Measurements from ENCODE around the gene MCTP1.

MCTP1 gene

DNA sequence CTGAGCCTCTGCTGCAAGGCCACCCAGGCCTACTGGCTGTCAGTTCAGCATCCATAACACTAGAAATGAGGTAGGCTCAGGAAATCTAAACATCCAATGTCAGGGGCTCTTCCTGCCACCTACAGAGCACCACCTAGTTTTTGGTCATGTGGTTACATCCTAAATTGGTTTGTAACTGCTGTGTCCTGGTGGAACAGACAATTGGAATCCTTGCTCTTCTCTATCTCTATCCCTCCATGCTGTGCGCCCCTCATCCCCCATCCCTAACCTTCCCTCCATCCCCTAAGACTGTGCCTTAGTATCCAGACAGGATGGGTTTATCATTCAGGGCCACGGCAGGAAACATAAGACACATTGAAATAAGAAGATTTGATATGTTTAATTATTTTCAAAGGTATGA is 11.4 kb upstream of the MCTP1 start:
- Histone ChIP-seq H3K18ac (ENCODE audit: low read depth in 1 of 2, low read length in 2 of 2) (no peak overlapping the region), H3K14ac (ENCODE audit: low read length in 2 of 2) (no peak overlapping the region), H4K91ac (ENCODE audit: low read length) (no peak overlapping the region), H2BK5ac (ENCODE audit: low read depth, low read length, poor library complexity, severe bottlenecking) (no peak overlapping the region), H3K36me3 (ENCODE audit: control insufficient read depth in 1 of 2, insufficient read depth in 2 of 2, low read depth in 1 of 2, low read length in 2 of 2) (no peaks in the 10 kb centered on the region), H3K4me3 (ENCODE audit: insufficient read depth in 1 of 2, low read depth in 1 of 2, low read length in 2 of 2) (no peak overlapping the region), H2BK120ac (ENCODE audit: low read depth, low read length) (no peak overlapping the region), H3K27ac (ENCODE audit: low read length, poor library complexity, severe bottlenecking) (no peak overlapping the region), H2AFZ (ENCODE audit: low read depth, low read length) (no peak overlapping the region), H3K23ac (ENCODE audit: low read length in 2 of 2) (no peak overlapping the region), H3K4me2 (ENCODE audit: low read length, poor library complexity, severe bottlenecking) (no peak overlapping the region), H3K4me1 (ENCODE audit: control insufficient read depth, insufficient read depth, low read depth, low read length) (no peaks in the 10 kb centered on the region), H4K8ac (ENCODE audit: low read length) (no peak overlapping the region), H2AK5ac (ENCODE audit: low read length, severe bottlenecking) (no peak overlapping the region), H3K9me3 (ENCODE audit: control insufficient read depth, low read length) (no peaks in the 10 kb centered on the region), H2BK12ac (ENCODE audit: low read length in 2 of 2) (no peak overlapping the region), H3K27me3 (ENCODE audit: control insufficient read depth in 1 of 2, insufficient read depth in 1 of 2, low read length in 2 of 2) (peaks cover 0 to 24% of the 10 kb centered on the region in 2 experiments), H3K79me1 (replicated peaks; ENCODE audit: low read length, poor library complexity, severe bottlenecking) (no peaks in the 10 kb centered on the region), H3K4ac (ENCODE audit: low read depth in 1 of 2, low read length in 2 of 2) (no peak overlapping the region), H3K9ac (ENCODE audit: low read length) (no peak overlapping the region), H2BK15ac (ENCODE audit: low read depth, poor library complexity, severe bottlenecking) (no peak overlapping the region)
- WGBS = 79% methylated on average over 2 of the region's 2 CpGs
- DNase-seq = no peak

DNA sequence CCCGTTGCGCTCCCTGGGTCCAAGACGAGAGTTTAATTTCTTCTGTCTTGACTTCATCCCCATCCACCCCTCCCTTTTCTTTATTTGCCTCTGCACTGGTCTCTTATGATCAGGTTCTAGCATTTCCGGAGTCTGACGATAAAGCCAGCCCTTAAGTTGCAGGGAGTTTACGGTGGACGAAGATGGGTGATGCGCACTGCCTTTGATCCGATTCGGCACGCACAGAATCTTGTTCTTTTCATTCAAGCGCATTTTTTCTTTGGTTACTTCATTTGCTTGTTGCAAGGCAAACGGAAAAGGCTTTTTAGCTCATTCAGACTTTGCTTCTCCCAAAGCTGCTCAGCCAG is 488 bp upstream of the MCTP1 start:
- Histone ChIP-seq H3K14ac (ENCODE audit: low read length in 2 of 2) (no peak overlapping the region), H3K4ac (ENCODE audit: low read depth in 1 of 2, low read length in 2 of 2) (no peak overlapping the region), H3K79me1 (replicated peaks; ENCODE audit: low read length, poor library complexity, severe bottlenecking) (no peaks in the 10 kb centered on the region), H3K9ac (ENCODE audit: low read length) (no peak overlapping the region), H2BK5ac (ENCODE audit: low read depth, low read length, poor library complexity, severe bottlenecking) (no peak overlapping the region), H3K4me3 (ENCODE audit: insufficient read depth in 1 of 2, low read depth in 1 of 2, low read length in 2 of 2) (peak overlapping the region in 1 of 2 experiments; percentile 75), H3K18ac (ENCODE audit: low read depth in 1 of 2, low read length in 2 of 2) (no peak overlapping the region), H3K4me1 (ENCODE audit: control insufficient read depth, insufficient read depth, low read depth, low read length) (peaks cover 20% of the 10 kb centered on the region), H3K9me3 (ENCODE audit: control insufficient read depth, low read length) (no peaks in the 10 kb centered on the region), H2AK5ac (ENCODE audit: low read length, severe bottlenecking) (no peak overlapping the region), H3K36me3 (ENCODE audit: control insufficient read depth in 1 of 2, insufficient read depth in 2 of 2, low read depth in 1 of 2, low read length in 2 of 2) (no peaks in the 10 kb centered on the region), H3K4me2 (ENCODE audit: low read length, poor library complexity, severe bottlenecking) (peak overlapping the region; percentile 98), H2BK120ac (ENCODE audit: low read depth, low read length) (no peak overlapping the region), H2BK15ac (ENCODE audit: low read depth, poor library complexity, severe bottlenecking) (no peak overlapping the region), H3K27me3 (ENCODE audit: control insufficient read depth in 1 of 2, insufficient read depth in 1 of 2, low read length in 2 of 2) (peaks cover 30 to 75% of the 10 kb centered on the region in 2 experiments), H2BK12ac (ENCODE audit: low read length in 2 of 2) (no peak overlapping the region), H4K8ac (ENCODE audit: low read length) (no peak overlapping the region), H3K23ac (ENCODE audit: low read length in 2 of 2) (peak overlapping the region in 1 of 2 experiments; percentile 46), H3K27ac (ENCODE audit: low read length, poor library complexity, severe bottlenecking) (no peak overlapping the region), H4K91ac (ENCODE audit: low read length) (no peak overlapping the region), H2AFZ (ENCODE audit: low read depth, low read length) (no peak overlapping the region)
- DNase-seq = peak; percentile 4
- 9% methylated on average over 13 of the region's 13 CpGs for WGBS

DNA sequence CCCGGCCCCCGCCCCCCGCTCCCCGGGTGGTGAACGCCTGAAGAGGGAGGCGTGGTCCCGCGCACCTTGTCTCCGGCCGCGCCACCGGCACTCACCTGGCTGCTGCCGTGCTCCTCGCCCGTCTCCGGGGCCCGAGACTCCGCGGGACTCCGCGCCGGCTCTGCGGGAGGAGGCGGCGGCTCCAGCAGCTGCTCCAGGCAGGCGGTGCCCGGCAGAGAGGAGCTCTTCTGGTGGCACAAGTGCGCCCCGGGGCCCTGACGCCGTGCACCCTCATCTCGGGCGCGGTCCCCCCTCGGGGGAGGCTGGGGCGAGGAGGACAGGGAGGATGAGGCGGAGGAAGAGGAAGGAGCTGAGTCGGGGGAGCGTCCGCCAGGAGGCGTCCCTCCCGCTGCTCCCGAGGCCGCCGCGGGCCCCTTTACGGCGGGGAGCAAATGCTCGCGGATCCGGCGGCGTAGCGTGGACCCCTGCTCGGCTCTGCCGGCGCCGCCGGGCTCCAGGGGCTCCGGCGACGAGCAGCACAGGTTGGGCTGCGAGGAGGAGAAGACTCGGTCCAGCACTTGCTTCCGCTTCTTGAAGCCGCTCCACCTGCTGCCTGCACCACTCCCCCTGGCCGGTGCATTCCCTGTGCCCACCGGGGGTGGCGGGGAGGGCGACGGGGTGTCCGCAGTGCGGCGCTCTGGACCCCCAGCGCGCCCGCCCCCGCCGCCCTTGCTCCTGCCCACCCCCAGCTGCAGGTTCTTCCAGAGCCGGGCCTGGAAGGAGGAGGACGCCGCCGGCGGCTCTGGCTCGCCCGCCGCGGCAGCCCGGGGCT is 928 bp downstream of the MCTP1 start:
- H3K9ac ChIP-seq (ENCODE audit: low read length) = no peak overlapping the region
- WGBS = under 1% methylated on average over 67 of the region's 89 CpGs
- H2BK15ac ChIP-seq (ENCODE audit: low read depth, poor library complexity, severe bottlenecking) = no peak overlapping the region
- H2BK12ac ChIP-seq (ENCODE audit: low read length in 2 of 2) = no peak overlapping the region
- H3K4me2 ChIP-seq (ENCODE audit: low read length, poor library complexity, severe bottlenecking) = peak overlapping the region; percentile 98
- peaks cover 23 to 78% of the 10 kb centered on the region in 2 experiments for H3K27me3 ChIP-seq (ENCODE audit: control insufficient read depth in 1 of 2, insufficient read depth in 1 of 2, low read length in 2 of 2)
- H3K23ac ChIP-seq (ENCODE audit: low read length in 2 of 2) = no peak overlapping the region
- H2BK120ac ChIP-seq (ENCODE audit: low read depth, low read length) = no peak overlapping the region
- peak overlapping the region in 1 of 2 experiments; percentile 38 for H3K18ac ChIP-seq (ENCODE audit: low read depth in 1 of 2, low read length in 2 of 2)
- H2AFZ ChIP-seq (ENCODE audit: low read depth, low read length) = peak overlapping the region; percentile 92
- no peak overlapping the region for H3K4ac ChIP-seq (ENCODE audit: low read depth in 1 of 2, low read length in 2 of 2)
- no peak overlapping the region for H4K8ac ChIP-seq (ENCODE audit: low read length)
- peak; percentile 14 for DNase-seq
- H3K14ac ChIP-seq (ENCODE audit: low read length in 2 of 2) = peak overlapping the region in 1 of 2 experiments; percentile 29
- no peak overlapping the region for H2BK5ac ChIP-seq (ENCODE audit: low read depth, low read length, poor library complexity, severe bottlenecking)
- peak overlapping the region; percentile 68 to 75 for H3K4me3 ChIP-seq (ENCODE audit: insufficient read depth in 1 of 2, low read depth in 1 of 2, low read length in 2 of 2)
- H3K4me1 ChIP-seq (ENCODE audit: control insufficient read depth, insufficient read depth, low read depth, low read length) = peaks cover 20% of the 10 kb centered on the region
- H3K79me1 ChIP-seq (replicated peaks; ENCODE audit: low read length, poor library complexity, severe bottlenecking) = no peaks in the 10 kb centered on the region
- no peaks in the 10 kb centered on the region for H3K36me3 ChIP-seq (ENCODE audit: control insufficient read depth in 1 of 2, insufficient read depth in 2 of 2, low read depth in 1 of 2, low read length in 2 of 2)
- H4K91ac ChIP-seq (ENCODE audit: low read length) = no peak overlapping the region
- no peak overlapping the region for H3K27ac ChIP-seq (ENCODE audit: low read length, poor library complexity, severe bottlenecking)
- H3K9me3 ChIP-seq (ENCODE audit: control insufficient read depth, low read length) = no peaks in the 10 kb centered on the region
- no peak overlapping the region for H2AK5ac ChIP-seq (ENCODE audit: low read length, severe bottlenecking)

DNA sequence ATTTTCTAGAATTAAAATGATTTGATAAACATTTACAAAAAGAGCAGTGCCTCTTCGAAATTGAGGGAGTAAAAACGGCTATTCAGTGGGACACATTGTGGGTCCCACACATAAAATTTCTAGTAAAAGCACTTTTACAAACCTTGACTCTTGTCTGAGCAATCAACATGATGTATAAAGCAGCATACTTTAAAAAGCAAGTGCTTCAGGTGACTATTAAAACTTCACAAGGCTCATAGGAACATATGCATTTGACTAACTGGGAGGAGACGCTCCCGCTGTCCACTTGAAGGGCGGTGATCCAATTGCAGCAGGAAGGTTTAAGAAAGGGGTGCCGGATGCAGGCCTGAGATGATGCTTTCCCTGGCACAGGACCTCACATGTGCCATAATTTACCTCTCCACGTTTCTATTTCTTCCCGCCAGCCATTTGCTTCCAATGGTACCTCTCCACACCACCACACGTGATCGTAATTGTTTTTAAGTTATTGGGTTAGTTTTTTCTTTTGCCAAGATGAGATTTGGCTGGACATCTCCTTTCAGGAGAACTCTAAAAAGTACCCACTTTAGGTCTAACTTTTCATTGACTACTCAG is 1.8 kb downstream of the MCTP1 start:
- Histone ChIP-seq H3K36me3 (ENCODE audit: control insufficient read depth in 1 of 2, insufficient read depth in 2 of 2, low read depth in 1 of 2, low read length in 2 of 2) (no peaks in the 10 kb centered on the region), H3K4me2 (ENCODE audit: low read length, poor library complexity, severe bottlenecking) (peak overlapping the region; percentile 98), H3K4ac (ENCODE audit: low read depth in 1 of 2, low read length in 2 of 2) (no peak overlapping the region), H3K9ac (ENCODE audit: low read length) (no peak overlapping the region), H3K4me1 (ENCODE audit: control insufficient read depth, insufficient read depth, low read depth, low read length) (peaks cover 20% of the 10 kb centered on the region), H3K27ac (ENCODE audit: low read length, poor library complexity, severe bottlenecking) (no peak overlapping the region), H3K27me3 (ENCODE audit: control insufficient read depth in 1 of 2, insufficient read depth in 1 of 2, low read length in 2 of 2) (peaks cover 21 to 74% of the 10 kb centered on the region in 2 experiments), H4K91ac (ENCODE audit: low read length) (no peak overlapping the region), H2AFZ (ENCODE audit: low read depth, low read length) (no peak overlapping the region), H2BK5ac (ENCODE audit: low read depth, low read length, poor library complexity, severe bottlenecking) (no peak overlapping the region), H3K18ac (ENCODE audit: low read depth in 1 of 2, low read length in 2 of 2) (no peak overlapping the region), H4K8ac (ENCODE audit: low read length) (no peak overlapping the region), H2BK120ac (ENCODE audit: low read depth, low read length) (no peak overlapping the region), H2BK15ac (ENCODE audit: low read depth, poor library complexity, severe bottlenecking) (no peak overlapping the region), H3K79me1 (replicated peaks; ENCODE audit: low read length, poor library complexity, severe bottlenecking) (no peaks in the 10 kb centered on the region), H3K14ac (ENCODE audit: low read length in 2 of 2) (no peak overlapping the region), H3K9me3 (ENCODE audit: control insufficient read depth, low read length) (no peaks in the 10 kb centered on the region), H3K4me3 (ENCODE audit: insufficient read depth in 1 of 2, low read depth in 1 of 2, low read length in 2 of 2) (peak overlapping the region in 1 of 2 experiments; percentile 44), H2BK12ac (ENCODE audit: low read length in 2 of 2) (no peak overlapping the region), H2AK5ac (ENCODE audit: low read length, severe bottlenecking) (no peak overlapping the region), H3K23ac (ENCODE audit: low read length in 2 of 2) (no peak overlapping the region)
- no peak for DNase-seq
- 26% methylated on average over 6 of the region's 10 CpGs for WGBS

Data from mesenchymal stem cell (in vitro differentiated cells and primary cell).